HG03571 (cell line): ENCODE measurements around the gene LRRC18.

Experiments used
- ATAC-seq: cut with Tn5 transposase; IDR thresholded peaks from one replicate; pipeline ENCODE4 v1.9.1; 2021; ENCODE audit not compliant: unreplicated experiment

The LRRC18 gene

GRCh38 chr10:48946891-48947500 is 7.4 kb upstream of the LRRC18 start:
- no peak for ATAC-seq

GRCh38 chr10:48946332-48946731 is 6.7 kb upstream of the LRRC18 start:
- no peak for ATAC-seq

DNA sequence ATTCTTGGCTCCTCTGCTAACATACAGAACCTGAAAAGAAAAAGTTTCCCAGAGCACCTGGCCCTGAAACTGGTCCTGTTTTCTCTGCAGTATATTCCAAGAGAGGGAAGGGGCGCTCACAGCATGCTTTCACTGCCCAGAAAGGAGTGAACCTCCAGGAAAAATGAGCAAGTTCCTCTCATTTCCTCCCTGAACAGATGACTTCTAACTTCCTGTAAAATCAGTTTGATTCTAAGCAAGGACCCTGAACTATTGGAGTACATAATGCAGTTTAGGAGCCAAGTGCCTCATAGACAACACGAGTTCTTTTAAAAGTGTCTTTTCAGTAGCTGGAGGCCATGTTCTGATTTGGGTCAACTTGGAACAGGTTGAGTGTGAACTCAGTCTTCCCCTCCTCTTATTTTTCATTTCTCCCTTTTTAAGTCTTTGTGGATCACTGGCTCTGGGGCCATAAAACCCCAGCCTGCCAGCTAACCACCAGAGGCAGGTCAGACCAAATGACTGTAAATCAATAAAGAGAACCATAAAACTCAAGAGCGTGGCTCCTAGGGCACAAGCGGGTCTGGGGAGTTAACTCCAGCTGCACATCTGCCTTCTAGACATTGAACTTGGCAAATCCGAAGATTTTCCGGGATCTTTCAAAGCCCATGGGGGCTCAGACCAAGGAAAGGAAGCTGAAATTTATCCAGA is 5.9 kb upstream of the LRRC18 start:
- no peak for ATAC-seq

- ATAC-seq, result no peak
Observed at GRCh38 chr10:48944171-48944570, 4.5 kb upstream of the LRRC18 start.

DNA sequence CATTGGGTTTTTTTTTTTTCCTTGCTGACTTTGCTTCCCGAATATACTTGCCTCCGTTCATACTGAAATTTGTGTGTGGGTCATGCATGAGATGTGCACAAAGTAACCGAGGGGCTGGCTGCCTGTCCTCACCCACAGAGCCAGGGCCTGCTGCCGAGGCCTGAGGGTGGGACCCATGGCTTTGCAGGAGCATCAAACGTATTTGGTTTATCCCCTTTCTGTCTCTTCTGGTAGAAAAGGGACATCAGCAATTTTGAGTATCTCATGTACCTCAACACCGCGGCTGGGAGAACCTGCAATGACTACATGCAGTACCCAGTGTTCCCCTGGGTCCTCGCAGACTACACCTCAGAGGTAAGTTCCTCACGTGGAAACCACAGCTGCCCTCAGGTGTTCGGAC is 3.5 kb upstream of the LRRC18 start:
- ATAC-seq, result no peak

DNA sequence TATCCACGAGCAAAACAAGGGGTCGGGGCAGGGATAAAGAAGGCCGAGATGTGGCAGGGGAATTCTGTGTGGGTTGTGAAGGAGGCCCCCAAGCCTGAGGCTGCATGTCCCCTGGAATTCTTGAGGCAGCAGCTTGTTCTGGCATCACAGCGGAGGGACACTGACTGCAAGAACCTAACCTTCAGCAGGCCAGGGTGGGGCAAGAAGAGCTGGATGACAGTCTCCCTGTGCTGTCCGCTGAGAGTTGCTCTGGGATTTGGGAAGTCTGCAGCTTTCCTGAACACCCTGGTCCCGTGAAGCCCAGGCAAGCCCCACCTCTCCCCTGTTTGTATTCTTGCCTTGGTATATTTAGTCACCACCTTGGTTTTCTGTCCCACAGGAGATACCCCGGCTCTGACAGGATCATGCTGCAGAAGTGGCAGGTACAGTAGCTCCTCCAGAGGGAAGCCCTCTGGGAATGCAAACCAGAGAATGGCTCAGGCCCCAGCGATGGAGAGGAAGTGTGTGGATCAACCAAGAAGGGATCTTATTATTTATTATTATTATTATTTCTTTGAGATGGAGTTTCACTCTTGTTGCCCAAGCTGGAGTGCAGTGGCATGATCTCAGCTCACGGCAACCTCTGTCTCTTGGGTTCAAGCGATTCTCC is 1.9 kb upstream of the LRRC18 start:
- ATAC-seq, result no peak

DNA sequence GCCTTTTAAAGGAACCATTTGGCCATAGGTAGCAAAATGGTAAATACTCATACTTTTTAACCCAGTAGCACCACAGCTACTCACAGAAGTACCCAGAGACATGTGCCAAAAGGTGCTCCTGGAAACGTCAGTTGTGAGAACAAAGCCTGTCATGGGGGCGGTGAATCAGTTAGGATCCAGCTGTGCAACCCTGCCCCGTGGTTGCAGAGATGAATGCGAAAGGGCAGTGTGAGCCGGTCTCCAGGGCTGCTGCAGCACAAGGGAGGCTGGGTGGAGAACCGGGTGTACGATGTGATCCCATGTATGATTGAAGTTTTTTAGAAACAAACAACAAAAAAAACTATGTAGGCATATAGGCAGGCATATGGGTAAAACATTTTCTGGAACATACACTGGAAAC is 1.3 kb upstream of the LRRC18 start:
- no peak for ATAC-seq

- no peak for ATAC-seq
Observed at GRCh38 chr10:48940372-48940771, 732 bp upstream of the LRRC18 start.

- ATAC-seq, result no peak
Observed at GRCh38 chr10:48938990-48939536, 577 bp downstream of the LRRC18 start.

DNA sequence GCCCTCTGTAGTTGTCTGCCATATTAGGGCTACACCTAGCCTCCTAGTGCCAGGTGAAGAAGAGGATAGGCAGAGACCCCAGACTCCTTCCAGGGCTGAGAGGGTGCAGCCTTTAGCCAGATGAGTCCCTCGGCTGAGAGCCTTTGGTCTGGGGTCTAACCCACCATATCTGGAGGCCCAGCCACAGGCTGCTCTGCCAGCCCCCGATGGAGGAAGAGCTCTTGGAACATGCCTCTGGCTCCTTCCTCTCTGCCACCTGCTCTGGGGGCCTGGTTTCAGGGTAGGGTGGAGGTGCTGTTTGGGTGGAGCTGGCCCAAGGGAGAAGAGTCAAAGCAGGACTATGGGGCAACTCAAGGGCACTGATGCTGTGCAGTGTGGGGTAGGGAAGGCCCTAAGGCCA is 1.4 kb downstream of the LRRC18 start:
- ATAC-seq, result no peak

DNA sequence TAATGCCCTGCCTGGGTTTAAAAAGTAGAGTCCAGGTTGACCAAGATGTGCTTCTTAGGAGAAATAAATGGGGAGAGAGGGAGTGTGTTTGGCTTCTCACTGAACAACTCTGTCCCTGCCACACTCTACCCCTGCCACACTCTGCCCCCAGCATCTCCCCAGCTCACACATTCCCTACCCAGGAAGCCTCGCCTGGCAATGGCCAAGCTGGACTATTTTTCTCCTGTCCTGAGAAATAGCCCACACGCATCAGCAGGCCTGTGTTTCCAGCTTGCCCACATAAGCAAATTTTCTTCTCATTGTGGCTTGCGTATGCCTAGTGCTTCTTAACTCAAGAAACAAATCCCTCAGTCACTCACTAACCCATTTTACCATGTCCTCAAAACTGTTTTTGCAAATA is 1.8 kb downstream of the LRRC18 start:
- no peak for ATAC-seq

DNA sequence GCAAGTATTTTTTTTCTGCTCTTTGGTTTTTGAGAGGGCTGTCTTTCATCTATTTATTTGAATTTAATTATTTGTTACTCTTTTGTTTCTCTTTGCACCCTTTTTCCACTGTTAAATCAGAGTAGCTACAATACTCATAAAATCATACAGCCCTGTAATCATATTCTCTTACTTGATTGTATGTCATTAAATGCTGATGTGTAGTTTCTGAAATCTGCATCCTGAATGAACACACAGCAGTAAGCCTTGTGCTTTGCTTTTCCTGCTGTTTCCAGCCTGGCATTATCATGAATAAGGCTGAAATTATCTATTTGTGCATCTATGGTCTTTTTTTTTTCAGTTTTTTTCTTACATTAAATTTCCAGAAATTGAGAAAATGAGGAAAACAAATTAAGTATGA is 4.1 kb downstream of the LRRC18 start:
- no peak for ATAC-seq

DNA sequence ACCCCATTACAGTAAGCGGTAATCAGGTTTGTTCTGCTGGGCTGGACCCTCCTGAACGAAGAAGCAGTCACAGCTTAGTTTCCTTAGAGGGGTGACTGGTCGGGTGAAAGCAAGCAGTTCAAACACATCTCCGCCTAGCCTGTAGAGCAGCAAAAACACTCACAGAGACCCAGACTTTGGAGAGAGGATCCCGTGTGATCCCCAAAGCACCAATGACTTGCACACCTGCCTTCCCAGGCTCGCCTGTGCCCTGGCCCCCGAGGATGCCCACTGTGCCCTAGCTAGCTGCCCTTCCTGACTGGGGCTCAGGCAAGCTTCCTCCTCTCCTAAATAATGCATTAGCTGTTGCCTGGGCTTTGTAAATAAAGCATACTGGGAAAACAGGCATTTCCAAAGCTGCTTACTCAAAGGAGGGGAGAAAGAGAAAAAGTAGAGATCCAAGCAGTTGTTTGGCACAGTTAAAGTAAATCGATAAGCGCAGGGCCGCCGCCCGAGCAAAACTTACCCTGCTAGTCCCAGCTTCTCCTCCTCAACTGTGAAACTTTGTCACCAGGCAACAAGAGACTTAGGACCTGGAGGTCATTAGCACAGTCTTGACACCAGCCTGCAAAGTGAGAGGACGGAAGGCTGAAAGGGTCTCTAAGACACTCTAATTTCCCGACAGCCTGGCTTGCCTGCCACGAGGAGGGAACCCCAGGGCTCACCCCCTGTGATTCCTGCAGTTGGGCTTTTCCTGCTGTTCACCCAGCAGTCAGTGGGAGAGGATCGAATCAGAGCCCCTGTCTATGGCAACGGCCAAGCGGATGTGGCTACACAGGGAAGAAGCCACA is 4.8 kb downstream of the LRRC18 start:
- no peak for ATAC-seq

DNA sequence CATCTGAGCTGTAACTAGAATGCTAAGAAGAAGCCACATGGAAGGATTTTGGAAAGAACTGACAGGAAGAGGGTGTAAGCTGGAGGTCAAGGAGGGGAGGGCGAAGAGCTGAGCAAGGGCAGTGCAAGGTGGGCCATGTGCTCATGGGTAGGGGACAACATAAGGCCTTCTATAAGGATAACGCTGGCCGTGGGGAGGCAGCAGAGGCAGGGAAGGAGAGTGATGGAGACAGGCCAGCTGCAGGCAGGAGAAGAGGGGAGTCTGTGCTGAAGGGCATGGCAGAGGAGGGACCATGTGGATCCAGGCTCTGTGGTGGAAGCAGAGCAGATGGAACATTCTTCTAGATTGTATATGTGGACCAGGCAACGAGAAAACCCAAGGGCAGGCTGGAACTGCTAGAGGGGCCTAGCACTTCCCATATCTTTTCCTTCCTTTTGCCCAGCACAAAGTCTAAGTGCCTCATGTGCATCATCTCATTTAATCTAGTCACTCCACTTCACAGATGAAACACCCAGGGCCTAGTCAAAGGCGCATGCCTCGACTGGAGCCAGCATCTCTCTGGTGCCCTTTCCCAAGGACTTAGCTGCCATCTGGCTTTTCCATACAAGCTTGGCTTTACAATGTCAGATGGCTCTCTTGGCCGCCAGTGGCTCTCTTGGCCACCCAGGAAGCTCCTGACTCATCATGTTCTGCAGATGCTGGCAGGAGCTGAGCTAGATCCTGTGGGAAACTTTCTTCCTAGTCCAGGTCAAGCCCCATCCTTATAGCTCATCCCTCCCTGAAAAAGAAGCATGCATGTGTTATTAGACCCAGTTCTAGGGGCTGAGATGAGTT is 6.6 kb downstream of the LRRC18 start:
- no peak for ATAC-seq

GRCh38 chr10:48931188-48931587 is 8.5 kb downstream of the LRRC18 start:
- ATAC-seq, result no peak

DNA sequence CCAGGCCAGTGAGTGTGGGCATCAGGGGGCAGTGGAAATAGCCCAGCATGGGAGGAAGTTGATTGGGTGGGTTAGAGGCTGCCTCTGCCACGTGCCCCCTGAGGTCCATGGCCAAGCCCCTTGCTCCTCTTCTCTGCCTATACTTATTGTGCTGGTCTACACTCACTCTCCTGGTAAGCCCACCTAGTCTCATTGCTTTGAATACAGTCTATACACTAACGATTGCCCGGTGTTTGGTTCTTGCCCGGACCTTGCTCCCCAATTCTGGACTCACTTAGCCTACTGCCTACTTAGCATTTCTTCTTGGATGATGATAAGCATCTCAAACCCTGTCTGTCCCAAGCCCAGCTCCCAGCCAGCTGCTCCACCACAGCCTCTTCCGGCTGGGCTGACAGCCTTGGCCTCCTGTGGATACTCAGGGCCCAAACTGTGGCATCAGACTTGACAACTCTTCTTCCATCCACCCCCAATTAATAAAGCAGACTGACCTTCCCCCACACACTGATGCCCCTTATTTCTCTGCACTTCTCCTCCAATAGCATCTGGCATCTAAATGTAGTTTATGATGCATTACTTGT is 10.1 kb downstream of the LRRC18 start:
- ATAC-seq, result no peak

GRCh38 chr10:48926764-48927540 is 12.7 kb downstream of the LRRC18 start:
- no peak for ATAC-seq

GRCh38 chr10:48926255-48926654 is 13.4 kb downstream of the LRRC18 start:
- no peak for ATAC-seq

- no peak for ATAC-seq
Observed at GRCh38 chr10:48924988-48925387, 14.7 kb downstream of the LRRC18 start.
